Ovary (tissue), 9 donors: ENCODE data around the gene MTUS2. TPM values are rescaled to one million over a fixed set of nuclear protein-coding genes. Genes with fewer than 3 reads are reported as not detected.

Source experiments
- DNase-seq, 5 donors: peaks; one replicate each; pipeline ENCODE4 v3.0.0-alpha.2; 2019 to 2020
- H3K27ac ChIP-seq, 2 donors: fragments of 200-600 bp; one replicate each; pipeline versions ENCODE4 v1.5.1 to v1.8.0; 2019 to 2022
- H3K27me3 ChIP-seq: fragments of 200-600 bp; one replicate; pipeline ENCODE4 v1.8.0; 2022
- H3K36me3 ChIP-seq: fragments of 200-600 bp; sonication (generic); one replicate; pipeline ENCODE4 v1.5.1; 2019
- H3K4me1 ChIP-seq: one replicate; pipeline ENCODE4 v1.8.1; 2013; ENCODE audit warnings: mild to moderate bottlenecking, moderate library complexity; ENCODE audit not compliant: insufficient read depth
- H3K4me3 ChIP-seq: fragments of 200-600 bp; sonication (generic); one replicate; pipeline ENCODE4 v1.5.1; 2017
- H3K9me3 ChIP-seq, 2 donors: fragments of 200-600 bp in 1 of 2; sonication (generic) in 1 of 2; one replicate each; pipeline versions ENCODE4 v1.5.1 to v1.8.1; 2013 to 2019; ENCODE audit warnings: mild to moderate bottlenecking in 1 of 2, moderate library complexity in 1 of 2
- EP300 ChIP-seq: sonication (generic); formaldehyde crosslinking; IDR thresholded peaks from one replicate; pipeline ENCODE4 v1.6.1; 2017; ENCODE audit warnings: antibody characterized with exemption
- POLR2A ChIP-seq: fragments of 450-650 bp; IDR thresholded peaks from one replicate; pipeline ENCODE4 v1.6.1; 2017; ENCODE audit warnings: antibody characterized with exemption, mild to moderate bottlenecking, moderate library complexity
- WGBS, 3 donors: extraction: QIAGEN DNeasy Blood & Tissue Kit in 1 of 3; methylation state at CpG; one replicate each; pipeline versions ENCODE4 v1.1.5 to v1.1.7; 2013 to 2017; 5-methylcytosine and 5-hydroxymethylcytosine counted together
- intact Hi-C, 4 donors: fragments of 100-400 bp; cut with DNase I; formaldehyde crosslinking; loops; one replicate each; pipeline versions ENCODE4 v1.11.0 to v1.15.1; 2022 to 2023
- polyA plus RNA-seq, 2 donors: library from polyadenylated mRNA; stranded (reverse); fragments of 200-250 nt in 1 of 2; fragments of 350-450 nt in 1 of 2; fragmentation: Illumina TruSeq in 1 of 2; extraction: RNeasy Lipid Tissue Mini Kit (QIAGEN cat#74804) in 1 of 2; gene quantifications; one replicate each; pipeline ENCODE4 v1.2.3, GENCODE V29; 2013 to 2014
- total RNA-seq, 7 donors: library from RNA; depleted of rRNA in 2 of 7; stranded (reverse); fragments of >200 nt in 2 of 7; fragmentation: NEBNext Ultra II Directional in 3 of 7; extraction: Animal tissue kit (Norgen Biotek cat#: 25700) in 3 of 7; gene quantifications; one replicate each; pipeline versions ENCODE4 v1.1.0 to v1.2.4, GENCODE V29; 2016 to 2023
- TF ChIP-seq, protein P1 (sequence below), 3 donors: fragments of 450-650 bp in 2 of 3; fragments of 200-600 bp in 1 of 3; IDR thresholded peaks; one replicate each; pipeline versions ENCODE4 v1.5.1 to v1.8.0; 2016 to 2022; ENCODE audit warnings: antibody characterized with exemption in 3 of 3, mild to moderate bottlenecking in 1 of 3
- donor health status: DM: no; HTN: no; CAD: no; lungs with moderate emphysema.
- donor health status: DM: no; HTN: no; CAD: no.
- donor health status: Bipolar disorder and iron deficiency.
- donor health status: DM: yes; HTN: yes; CAD: no.
- donor health status: DM: no; HTN: no; CAD: no.
- donor health status: DM: yes; HTN: yes; CAD: no.

MTUS2 gene
- total and polyA plus RNA-seq, 9 donors: 1.5 to 8.7 (median 5.4) TPM

DNA sequence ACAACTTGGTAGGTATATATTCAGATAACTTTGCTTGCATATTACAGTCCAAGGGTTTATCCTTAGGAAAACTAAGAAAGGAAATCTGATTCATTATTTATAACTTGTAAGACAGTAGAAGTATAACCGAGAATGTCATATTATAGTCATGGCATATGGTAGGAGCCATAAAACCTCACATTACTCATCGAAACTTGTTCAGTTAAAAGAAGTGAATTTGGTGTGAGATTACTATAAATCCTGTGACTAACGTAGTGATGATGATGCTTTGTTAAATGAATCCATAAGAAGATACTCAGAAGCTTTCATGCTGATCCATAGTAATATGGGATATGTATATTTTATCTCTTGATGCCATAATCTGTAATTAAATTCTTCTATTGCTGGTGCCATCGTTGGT, 57.3 kb downstream of the MTUS2 start:
- 74 to 84% (median 82%) methylated on average over 4 of the region's 4 CpGs for WGBS, 3 donors
- no peaks in the 10 kb centered on the region for H3K36me3 ChIP-seq
- no peaks in the 10 kb centered on the region for H3K9me3 ChIP-seq
- H3K4me1 ChIP-seq: no peaks in the 10 kb centered on the region
- no peak for TF ChIP-seq POLR2A
- TF ChIP-seq, protein P1, sequence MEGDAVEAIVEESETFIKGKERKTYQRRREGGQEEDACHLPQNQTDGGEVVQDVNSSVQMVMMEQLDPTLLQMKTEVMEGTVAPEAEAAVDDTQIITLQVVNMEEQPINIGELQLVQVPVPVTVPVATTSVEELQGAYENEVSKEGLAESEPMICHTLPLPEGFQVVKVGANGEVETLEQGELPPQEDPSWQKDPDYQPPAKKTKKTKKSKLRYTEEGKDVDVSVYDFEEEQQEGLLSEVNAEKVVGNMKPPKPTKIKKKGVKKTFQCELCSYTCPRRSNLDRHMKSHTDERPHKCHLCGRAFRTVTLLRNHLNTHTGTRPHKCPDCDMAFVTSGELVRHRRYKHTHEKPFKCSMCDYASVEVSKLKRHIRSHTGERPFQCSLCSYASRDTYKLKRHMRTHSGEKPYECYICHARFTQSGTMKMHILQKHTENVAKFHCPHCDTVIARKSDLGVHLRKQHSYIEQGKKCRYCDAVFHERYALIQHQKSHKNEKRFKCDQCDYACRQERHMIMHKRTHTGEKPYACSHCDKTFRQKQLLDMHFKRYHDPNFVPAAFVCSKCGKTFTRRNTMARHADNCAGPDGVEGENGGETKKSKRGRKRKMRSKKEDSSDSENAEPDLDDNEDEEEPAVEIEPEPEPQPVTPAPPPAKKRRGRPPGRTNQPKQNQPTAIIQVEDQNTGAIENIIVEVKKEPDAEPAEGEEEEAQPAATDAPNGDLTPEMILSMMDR (IDR thresholded peaks at IDR 0.05): no peak
- TF ChIP-seq EP300: no peak
- intact Hi-C loops: no loop called here
- H3K4me3 ChIP-seq: no peak overlapping the region
- H3K27ac ChIP-seq: no peak overlapping the region
- no peaks in the 10 kb centered on the region for H3K27me3 ChIP-seq
- DNase-seq: no peak

DNA sequence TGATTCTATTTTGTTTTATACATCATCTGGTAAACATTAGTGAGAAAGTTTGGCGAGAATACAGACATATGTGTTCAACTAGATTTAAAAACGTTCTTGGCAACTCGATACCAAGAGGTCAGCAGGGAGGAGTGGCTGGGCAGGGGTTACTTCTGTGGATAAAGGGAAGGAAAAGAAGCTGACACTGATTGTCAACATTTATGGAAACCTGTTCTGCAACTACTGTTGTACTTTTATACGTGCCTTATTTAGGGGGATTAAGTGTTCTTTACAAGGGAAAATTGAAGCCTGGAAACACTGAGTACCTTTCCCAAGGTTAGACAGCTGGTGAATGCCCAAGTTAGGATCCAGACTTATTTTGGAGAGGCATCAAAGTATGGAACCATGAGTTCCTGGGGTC, 65.0 kb downstream of the MTUS2 start:
- intact Hi-C loops: no loop called here
- TF ChIP-seq, protein P1 (IDR thresholded peaks at IDR 0.05): no peak
- TF ChIP-seq EP300: no peak
- TF ChIP-seq POLR2A: no peak
- WGBS, 3 donors: 4 to 12% (median 9%) methylated on average over 4 of the region's 4 CpGs

DNA sequence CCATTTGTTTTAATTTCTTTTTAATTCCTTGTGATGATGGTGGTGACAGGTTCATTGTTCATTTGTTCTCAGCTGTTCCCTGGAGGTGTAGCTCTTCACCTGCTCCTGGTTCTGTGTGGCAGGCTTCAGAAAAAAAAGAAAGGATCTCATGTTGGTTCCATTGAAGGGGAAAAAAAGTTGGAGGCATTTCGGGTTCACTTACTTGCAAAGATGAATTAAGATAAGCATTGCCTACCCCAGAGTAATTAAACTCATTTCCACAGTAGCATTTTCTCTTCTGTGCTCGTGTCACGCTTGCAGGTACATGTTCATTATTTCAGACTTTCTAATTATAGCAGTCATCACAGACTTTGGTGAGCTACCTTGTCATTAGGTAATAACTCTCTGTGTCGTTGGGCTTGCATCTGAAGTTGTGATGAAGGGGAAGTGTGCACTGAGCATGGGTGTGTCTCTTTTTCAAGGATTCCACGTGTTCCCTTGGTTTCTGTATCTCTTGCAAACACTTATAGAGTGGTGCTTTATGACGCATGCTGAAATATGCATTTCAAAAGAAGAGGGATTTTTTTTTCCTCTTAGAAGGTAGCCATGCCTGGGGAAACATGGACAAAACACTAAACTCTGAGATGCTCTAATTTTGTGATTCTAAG, 69.1 kb downstream of the MTUS2 start:
- TF ChIP-seq EP300 (no peak), POLR2A (no peak)
- TF ChIP-seq, protein P1 (IDR thresholded peaks at IDR 0.05): no peak
- no peaks in the 10 kb centered on the region for H3K4me1 ChIP-seq
- no peaks in the 10 kb centered on the region for H3K9me3 ChIP-seq
- intact Hi-C loops: no loop called here
- H3K27ac ChIP-seq: no peak overlapping the region
- H3K27me3 ChIP-seq: no peaks in the 10 kb centered on the region
- DNase-seq: no peak
- no peaks in the 10 kb centered on the region for H3K36me3 ChIP-seq
- WGBS, 3 donors: 52 to 64% (median 63%) methylated on average over 6 of the region's 6 CpGs
- H3K4me3 ChIP-seq: no peak overlapping the region

More for the DNA sequence above, 65.0 kb downstream of the MTUS2 start:
- H3K27ac ChIP-seq: no peak overlapping the region
- H3K9me3 ChIP-seq: no peaks in the 10 kb centered on the region
- no peak for DNase-seq
- H3K4me3 ChIP-seq: no peak overlapping the region
- H3K27me3 ChIP-seq: no peaks in the 10 kb centered on the region
- H3K36me3 ChIP-seq: no peaks in the 10 kb centered on the region
- H3K4me1 ChIP-seq: no peaks in the 10 kb centered on the region

DNA sequence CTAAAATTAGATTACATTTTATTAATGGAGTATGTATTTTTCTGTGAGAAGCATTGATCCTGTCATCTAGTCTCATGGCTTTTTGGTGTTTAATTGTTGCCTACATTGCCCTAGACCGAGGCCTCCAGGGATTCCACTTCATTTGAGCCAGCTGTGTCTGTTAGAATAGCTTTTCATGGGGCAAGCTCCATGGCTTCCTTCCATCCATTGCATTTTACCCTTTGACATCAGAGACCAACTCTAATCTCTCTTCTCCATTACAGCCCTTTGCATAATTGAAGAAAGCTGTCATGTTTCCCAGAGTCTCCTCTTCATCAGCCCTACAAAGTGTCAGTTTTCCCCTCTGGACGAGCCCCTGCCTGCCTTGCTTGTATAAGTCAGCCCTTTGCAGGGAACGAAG, 70.6 kb downstream of the MTUS2 start:
- Histone ChIP-seq H3K4me3 (no peak overlapping the region), H3K9me3 (no peaks in the 10 kb centered on the region), H3K4me1 (no peaks in the 10 kb centered on the region), H3K36me3 (no peaks in the 10 kb centered on the region), H3K27me3 (no peaks in the 10 kb centered on the region), H3K27ac (no peak overlapping the region)
- 41 to 49% (median 41%) methylated on average over 3 of the region's 3 CpGs for WGBS, 3 donors
- DNase-seq: no peak
- TF ChIP-seq EP300 (no peak), POLR2A (no peak)
- TF ChIP-seq, protein P1 (IDR thresholded peaks at IDR 0.05): no peak
- intact Hi-C loops: no loop called here
